Upper lobe of left lung (tissue), 4 donors: Measurements from ENCODE around the gene FNDC3A.
"Not testable (repeated sequence)": the region's sequence is repeated elsewhere in the genome, so short reads cannot be mapped to it uniquely, and the experiment has no call there.

ENCODE experiments used
- EP300 ChIP-seq, 4 donors: sonication (generic); formaldehyde crosslinking; IDR thresholded peaks; one replicate each; pipeline ENCODE4 v1.5.1; 2017; ENCODE audit warnings: antibody characterized with exemption in 4 of 4, control low read depth in 2 of 4
- POLR2A ChIP-seq, 4 donors: fragments of 450-650 bp; IDR thresholded peaks; one replicate each; pipeline ENCODE4 v1.5.1; 2016 to 2017; ENCODE audit warnings: antibody characterized with exemption in 4 of 4, mild to moderate bottlenecking in 2 of 4
- POLR2AphosphoS5 ChIP-seq, 2 donors: sonication (generic); formaldehyde crosslinking; IDR thresholded peaks; one replicate each; pipeline ENCODE4 v1.5.1; 2017; ENCODE audit warnings: antibody characterized with exemption in 2 of 2
- TF ChIP-seq, protein P1 (sequence below), 6 experiments: fragments of 450-650 bp in 4 of 6; fragments of 200-600 bp in 2 of 6; sonication (generic) in 2 of 6; IDR thresholded peaks; one replicate each; pipeline ENCODE4 v1.5.1; 2016 to 2019; ENCODE audit warnings: antibody characterized with exemption in 6 of 6

DNA sequence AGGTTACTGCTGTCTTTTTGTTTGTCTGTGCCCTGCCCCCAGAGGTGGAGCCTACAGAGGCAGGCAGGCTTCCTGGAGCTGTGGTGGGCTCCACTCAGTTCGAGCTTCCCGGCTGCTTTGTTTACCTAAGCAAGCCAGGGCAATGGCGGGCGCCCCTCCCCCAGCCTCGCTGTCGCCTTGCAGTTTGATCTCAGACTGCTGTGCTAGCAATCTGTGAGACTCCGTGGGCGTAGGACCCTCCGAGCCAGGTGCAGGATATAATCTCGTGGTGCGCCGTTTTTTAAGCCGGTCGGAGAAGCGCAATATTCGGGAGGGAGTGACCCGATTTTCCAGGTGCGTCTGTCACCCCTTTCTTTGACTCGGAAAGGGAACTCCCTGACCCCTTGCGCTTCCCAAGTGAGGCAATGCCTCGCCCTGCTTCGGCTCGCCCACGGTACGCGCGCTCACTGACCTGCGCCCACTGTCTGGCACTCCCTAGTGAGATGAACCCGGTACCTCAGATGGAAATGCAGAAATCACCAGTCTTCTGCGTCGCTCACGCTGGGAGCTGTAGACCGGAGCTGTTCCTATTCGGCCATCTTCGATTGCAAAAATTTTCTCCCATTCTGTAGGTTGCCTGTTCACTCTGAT is 182.4 kb downstream of the FNDC3A start:
- TF ChIP-seq, protein P1, sequence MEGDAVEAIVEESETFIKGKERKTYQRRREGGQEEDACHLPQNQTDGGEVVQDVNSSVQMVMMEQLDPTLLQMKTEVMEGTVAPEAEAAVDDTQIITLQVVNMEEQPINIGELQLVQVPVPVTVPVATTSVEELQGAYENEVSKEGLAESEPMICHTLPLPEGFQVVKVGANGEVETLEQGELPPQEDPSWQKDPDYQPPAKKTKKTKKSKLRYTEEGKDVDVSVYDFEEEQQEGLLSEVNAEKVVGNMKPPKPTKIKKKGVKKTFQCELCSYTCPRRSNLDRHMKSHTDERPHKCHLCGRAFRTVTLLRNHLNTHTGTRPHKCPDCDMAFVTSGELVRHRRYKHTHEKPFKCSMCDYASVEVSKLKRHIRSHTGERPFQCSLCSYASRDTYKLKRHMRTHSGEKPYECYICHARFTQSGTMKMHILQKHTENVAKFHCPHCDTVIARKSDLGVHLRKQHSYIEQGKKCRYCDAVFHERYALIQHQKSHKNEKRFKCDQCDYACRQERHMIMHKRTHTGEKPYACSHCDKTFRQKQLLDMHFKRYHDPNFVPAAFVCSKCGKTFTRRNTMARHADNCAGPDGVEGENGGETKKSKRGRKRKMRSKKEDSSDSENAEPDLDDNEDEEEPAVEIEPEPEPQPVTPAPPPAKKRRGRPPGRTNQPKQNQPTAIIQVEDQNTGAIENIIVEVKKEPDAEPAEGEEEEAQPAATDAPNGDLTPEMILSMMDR (IDR thresholded peaks at IDR 0.05): not testable (repeated sequence)
- not testable (repeated sequence) for TF ChIP-seq EP300, POLR2A, POLR2AphosphoS5 (IDR thresholded peaks at IDR 0.05)
